Mesodermal cell (in vitro differentiated cells): ENCODE data around the gene PKD2L1. TPM values are rescaled to one million over a fixed set of nuclear protein-coding genes. Genes with fewer than 3 reads are reported as not detected.
A peak's percentile ranks its signal among the peaks of the same experiment; 100 is the strongest.
"Not testable (repeated sequence)": the region's sequence is repeated elsewhere in the genome, so short reads cannot be mapped to it uniquely, and the experiment has no call there.

Experiments used
- H3K27ac ChIP-seq: 2 replicates; pipeline ENCODE4 v1.7.0; 2013; ENCODE audit warnings: mild to moderate bottlenecking, low read depth, low read length, moderate library complexity; ENCODE audit not compliant: severe bottlenecking
- H3K36me3 ChIP-seq: 2 replicates; pipeline ENCODE4 v1.7.1; 2013; ENCODE audit warnings: mild to moderate bottlenecking, low read length, moderate library complexity; ENCODE audit not compliant: control insufficient read depth, insufficient read depth
- H3K4me1 ChIP-seq: one replicate; pipeline ENCODE4 v1.7.1; 2013; ENCODE audit warnings: mild to moderate bottlenecking, low read length; ENCODE audit not compliant: insufficient read depth, control insufficient read depth, poor library complexity, severe bottlenecking
- H3K4me3 ChIP-seq: 2 replicates; pipeline ENCODE4 v1.7.0; 2013; ENCODE audit warnings: low read length, control low read depth, mild to moderate bottlenecking; ENCODE audit not compliant: insufficient read depth, poor library complexity, severe bottlenecking; ENCODE audit errors: extremely low read depth
- H3K9me3 ChIP-seq: 2 replicates; pipeline ENCODE4 v1.7.1; 2013; ENCODE audit warnings: mild to moderate bottlenecking, low read length, moderate library complexity; ENCODE audit not compliant: control insufficient read depth
- WGBS, 2 experiments: methylation state at CpG; one replicate each; pipeline ENCODE4 v1.1.5; 2013; ENCODE audit warnings: missing lambda C conversion rate in 2 of 2; ENCODE audit not compliant: insufficient coverage in 2 of 2; 5-methylcytosine and 5-hydroxymethylcytosine counted together
- polyA plus RNA-seq, 2 experiments: library from polyadenylated mRNA; stranded (reverse); fragments of 50-300 nt; gene quantifications; one replicate each; pipeline ENCODE4 v1.2.3, GENCODE V29; 2013

The PKD2L1 gene
- polyA plus RNA-seq (2013, experiment 1 of 2) = not detected
- not detected for polyA plus RNA-seq (2013, experiment 2 of 2)

GRCh38 chr10:100330079-100330478, at the start of gene PKD2L1:
Gene PKD2L1 (minus strand): TSS chr10:100330228. CDS start chr10:100330103, 125 bp downstream.
- Histone ChIP-seq H3K4me3 (no peak within 1 kb of the TSS), H3K36me3 (no peaks in the 10 kb centered on the region), H3K9me3 (no peaks in the 10 kb centered on the region), H3K27ac (no peak within 1 kb of the TSS), H3K4me1 (no peaks in the 10 kb centered on the region)
- 59 to 61% methylated on average over 4 to 5 of the region's 5 CpGs for WGBS, 2 experiments

DNA sequence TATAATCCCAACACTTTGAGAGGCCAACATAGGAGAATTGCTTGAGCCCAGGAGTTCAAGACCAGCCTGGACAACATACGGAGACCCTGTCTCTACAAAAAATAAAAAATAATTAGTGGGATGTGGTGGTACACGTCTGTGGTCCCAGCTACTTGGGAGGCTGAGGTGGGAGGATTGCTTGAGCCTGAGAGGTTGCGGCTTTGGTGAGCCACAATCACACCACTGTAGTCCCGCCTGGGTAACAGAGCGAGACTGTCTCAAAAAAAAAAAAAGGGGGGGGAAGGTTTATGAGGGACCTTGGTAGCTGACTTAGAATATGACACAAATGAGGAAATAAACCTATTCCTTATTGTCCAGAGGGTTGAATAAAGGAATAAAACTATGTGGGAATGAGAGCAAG, 47.8 kb upstream of the PKD2L1 start:
- WGBS, 2 experiments = 94 to 100% methylated on average over 2 of the region's 5 CpGs
- Histone ChIP-seq H3K27ac (no peak overlapping the region), H3K36me3 (peaks cover 22% of the 10 kb centered on the region), H3K4me3 (no peak overlapping the region), H3K9me3 (no peaks in the 10 kb centered on the region), H3K4me1 (peaks cover 12% of the 10 kb centered on the region)

- H3K27ac ChIP-seq, H3K9me3 ChIP-seq, H3K4me3 ChIP-seq: not testable (repeated sequence)
- WGBS, 2 experiments = 98% methylated on average over 6 of the region's 6 CpGs; no CpG with 5 or more reads in 1 of the 2 experiments
- Histone ChIP-seq H3K4me1 (peaks cover 19% of the 10 kb centered on the region), H3K36me3 (peaks cover 11% of the 10 kb centered on the region)
These were observed 46.6 kb upstream of the PKD2L1 start for GRCh38 chr10:100376656-100377055.

DNA sequence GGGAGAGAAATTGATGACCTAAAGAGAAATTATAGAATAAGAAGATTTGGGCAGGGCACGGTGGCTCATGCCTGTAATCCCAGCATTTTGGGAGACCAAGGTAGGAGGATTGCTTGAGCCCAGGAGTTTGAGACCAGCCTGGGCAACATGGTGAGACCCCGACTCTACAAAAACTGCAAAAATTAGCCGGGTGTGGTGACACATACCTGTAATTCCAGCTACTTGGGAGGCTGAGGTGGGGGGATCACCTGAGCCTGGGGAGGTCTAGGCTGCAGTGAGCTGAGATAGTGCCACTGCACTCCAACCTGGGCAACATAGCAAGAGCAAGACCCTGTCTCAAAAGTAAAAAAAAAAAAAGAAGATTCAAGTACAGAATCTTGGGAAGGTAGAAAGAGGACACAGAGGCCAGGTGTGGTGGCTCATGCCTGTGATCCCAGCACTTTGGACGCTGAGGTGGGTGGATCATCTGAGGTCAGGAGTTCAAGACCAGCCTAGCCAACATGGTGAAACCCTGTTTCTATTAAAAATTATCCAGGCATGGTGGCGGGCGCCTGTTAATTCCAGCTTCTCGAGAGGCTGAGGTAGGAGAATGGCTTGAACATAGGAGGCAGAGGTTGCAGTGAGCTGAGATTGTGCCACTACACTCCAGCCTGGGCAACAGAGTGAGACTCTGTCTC, 44.8 kb upstream of the PKD2L1 start:
- 67 to 77% methylated on average over 7 of the region's 7 CpGs for WGBS, 2 experiments
- H3K9me3 ChIP-seq, H3K36me3 ChIP-seq: not testable (repeated sequence)
- Histone ChIP-seq H3K4me1 (peaks cover 32% of the 10 kb centered on the region), H3K27ac (peak overlapping the region; percentile 100), H3K4me3 (peak overlapping the region; percentile 64)

DNA sequence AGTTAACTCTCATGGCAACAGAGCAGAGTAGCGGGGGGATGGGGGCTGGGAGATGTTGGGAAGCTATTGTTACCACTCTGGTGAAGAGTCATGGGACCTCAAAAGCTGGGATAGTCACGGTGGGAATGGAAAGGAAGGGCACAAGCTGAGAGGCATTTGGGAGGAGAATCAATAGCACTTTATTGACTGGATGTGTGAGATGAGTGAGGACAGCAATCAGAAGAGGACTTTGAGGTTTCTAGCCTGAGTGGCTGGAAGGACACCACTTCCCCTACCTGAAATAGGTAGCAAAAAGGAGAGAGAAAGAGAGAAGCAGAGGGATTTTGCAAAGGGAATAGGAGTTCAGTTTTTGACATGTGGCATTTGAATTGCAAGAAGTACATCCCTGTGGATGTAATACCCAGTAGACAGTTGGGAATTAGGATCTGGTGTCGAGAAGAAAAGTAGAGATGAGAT, 44.2 kb upstream of the PKD2L1 start:
- Histone ChIP-seq H3K36me3 (peaks cover 4% of the 10 kb centered on the region), H3K9me3 (no peaks in the 10 kb centered on the region), H3K4me1 (peaks cover 35% of the 10 kb centered on the region), H3K27ac (peak overlapping the region; percentile 100), H3K4me3 (peak overlapping the region; percentile 64)
- WGBS, 2 experiments = 10 to 27% methylated on average over 2 to 3 of the region's 3 CpGs

DNA sequence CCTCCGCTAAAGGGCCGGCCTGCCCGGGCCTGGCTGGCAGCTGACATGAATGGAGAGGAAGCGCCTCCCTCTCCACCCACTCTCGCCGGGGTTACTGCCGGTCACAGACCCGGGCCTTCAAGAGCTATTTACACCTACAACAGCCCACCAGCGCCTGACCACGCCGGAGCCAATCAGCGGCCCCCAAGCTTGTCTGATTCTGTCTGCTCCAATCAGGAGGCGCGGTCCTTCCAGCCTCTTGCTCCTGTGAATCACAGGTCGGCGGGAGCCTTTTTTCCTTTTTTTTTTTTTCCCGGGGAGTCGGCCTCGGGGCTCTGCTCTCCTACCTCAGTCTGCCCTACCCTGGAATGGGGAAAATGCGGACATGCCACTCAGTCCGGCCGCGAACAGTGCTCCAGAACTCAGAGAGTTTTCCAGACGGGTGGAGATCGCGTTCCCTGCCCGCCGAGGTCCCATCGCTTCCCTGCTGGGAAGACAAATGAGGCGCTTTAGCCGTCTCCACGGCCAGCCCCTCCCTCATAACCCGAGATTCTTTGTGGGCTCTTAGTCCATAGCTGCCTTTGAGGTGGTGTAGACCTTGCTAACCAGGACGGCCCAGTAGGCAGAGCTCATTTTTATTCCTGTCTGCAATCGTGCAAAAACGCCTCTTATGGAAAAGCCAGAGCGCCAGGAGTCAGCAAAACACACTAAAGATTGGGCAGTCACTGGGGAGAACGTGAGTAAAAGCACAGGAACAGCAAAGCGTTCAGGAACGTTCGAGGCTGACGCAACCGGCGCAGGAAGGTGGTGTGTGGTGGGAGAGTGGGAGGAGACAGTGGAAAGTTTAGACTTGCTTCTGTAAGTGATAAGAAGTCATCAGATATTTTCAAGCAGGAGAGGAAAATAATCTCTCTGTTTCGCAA, 43.5 kb upstream of the PKD2L1 start:
- H3K4me3 ChIP-seq = peak overlapping the region; percentile 64
- H3K9me3 ChIP-seq = no peaks in the 10 kb centered on the region
- H3K27ac ChIP-seq = peak overlapping the region; percentile 100
- peaks cover 4% of the 10 kb centered on the region for H3K36me3 ChIP-seq
- 0% methylated on average over 38 to 42 of the region's 45 CpGs for WGBS, 2 experiments
- peaks cover 35% of the 10 kb centered on the region for H3K4me1 ChIP-seq

DNA sequence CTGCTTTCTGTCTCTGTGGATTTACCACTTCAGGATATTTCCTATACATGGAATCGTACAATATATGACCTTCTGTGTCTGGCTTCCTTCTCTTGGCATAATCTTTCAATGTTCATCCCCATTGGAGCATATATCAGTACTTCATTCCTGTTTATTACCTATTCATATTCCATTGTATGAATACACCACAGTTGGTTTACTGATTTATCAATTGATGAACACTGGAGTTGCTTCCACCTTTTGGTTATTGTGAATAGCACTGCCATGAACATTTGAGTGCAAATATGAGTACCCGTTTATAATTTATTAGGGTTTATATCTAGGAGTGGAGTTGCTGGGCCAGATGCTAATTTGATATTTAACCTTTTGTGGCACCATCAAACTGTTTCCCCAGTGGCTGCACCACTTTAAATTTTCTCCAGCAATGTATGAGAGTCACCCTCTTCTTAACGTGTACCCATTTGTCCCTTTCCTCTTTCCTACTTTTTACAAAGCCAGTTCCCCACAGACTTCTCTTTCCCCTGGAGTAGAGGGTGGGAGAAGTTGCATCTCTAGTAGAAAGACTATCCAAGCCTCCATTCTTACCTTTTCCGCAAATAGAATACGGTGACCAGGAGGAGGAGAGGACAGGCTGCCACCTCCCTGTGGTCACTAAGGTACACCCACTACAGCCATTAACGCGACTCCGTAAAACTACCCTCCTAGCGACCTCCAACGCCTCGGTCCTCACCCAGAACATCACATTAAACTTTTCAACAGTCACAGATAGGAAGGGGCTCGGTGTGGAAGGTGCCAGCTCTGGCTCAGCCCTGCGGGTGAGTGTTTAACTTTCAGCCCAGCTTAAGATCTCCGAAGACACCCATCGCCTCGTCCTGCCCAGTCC, 42.6 kb upstream of the PKD2L1 start:
- peak overlapping the region; percentile 100 for H3K27ac ChIP-seq
- H3K36me3 ChIP-seq = peaks cover 3% of the 10 kb centered on the region
- WGBS, 2 experiments = 9 to 25% methylated on average over 6 to 11 of the region's 16 CpGs
- H3K9me3 ChIP-seq = no peaks in the 10 kb centered on the region
- H3K4me3 ChIP-seq = peak overlapping the region; percentile 64
- peaks cover 35% of the 10 kb centered on the region for H3K4me1 ChIP-seq

DNA sequence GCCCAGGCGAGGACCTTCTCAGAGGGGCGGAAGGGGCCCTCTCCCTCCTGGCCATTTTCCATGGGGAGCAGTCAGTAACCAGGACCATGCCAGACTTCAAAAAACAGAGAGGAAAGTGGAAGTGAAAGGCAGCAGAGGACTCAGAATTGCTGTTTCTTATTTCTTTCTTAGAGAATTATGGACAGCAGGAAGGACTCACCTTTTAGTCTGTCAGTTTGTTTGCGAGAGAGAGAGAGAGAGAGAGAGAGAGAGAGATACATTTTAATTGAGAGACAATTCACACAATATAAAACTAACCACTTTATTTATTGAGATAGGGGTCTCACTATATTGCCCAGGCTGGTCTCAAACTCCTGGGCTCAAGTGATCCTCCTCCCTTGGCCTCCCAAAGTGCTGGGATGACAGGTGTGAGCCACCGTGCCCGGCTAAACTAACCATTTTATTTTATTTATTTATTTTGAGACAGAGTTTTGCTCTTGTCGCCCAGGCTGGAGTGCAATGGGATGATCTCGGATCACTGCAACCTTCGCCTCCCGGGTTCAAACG, 41.5 kb upstream of the PKD2L1 start:
- Histone ChIP-seq H3K36me3 (no peaks in the 10 kb centered on the region), H3K9me3 (no peaks in the 10 kb centered on the region), H3K4me3 (no peak overlapping the region), H3K27ac (peak overlapping the region; percentile 85), H3K4me1 (peaks cover 34% of the 10 kb centered on the region)
- WGBS, 2 experiments = 36 to 100% methylated on average over 3 of the region's 10 CpGs

GRCh38 chr10:100370714-100371481, 40.9 kb upstream of the PKD2L1 start:
- H3K4me1 ChIP-seq = peaks cover 29% of the 10 kb centered on the region
- 27 to 43% methylated on average over 7 to 12 of the region's 12 CpGs for WGBS, 2 experiments
- H3K4me3 ChIP-seq = peak overlapping the region; percentile 6
- no peaks in the 10 kb centered on the region for H3K9me3 ChIP-seq
- peak overlapping the region; percentile 85 for H3K27ac ChIP-seq
- H3K36me3 ChIP-seq = no peaks in the 10 kb centered on the region
